ENCODE results near the gene ZNF845.
A peak's percentile ranks its signal among the peaks of the same experiment; 100 is the strongest.
"Not testable (repeated sequence)": the region's sequence is repeated elsewhere in the genome, so short reads cannot be mapped to it uniquely, and the experiment has no call there.

Gene ZNF845

DNA sequence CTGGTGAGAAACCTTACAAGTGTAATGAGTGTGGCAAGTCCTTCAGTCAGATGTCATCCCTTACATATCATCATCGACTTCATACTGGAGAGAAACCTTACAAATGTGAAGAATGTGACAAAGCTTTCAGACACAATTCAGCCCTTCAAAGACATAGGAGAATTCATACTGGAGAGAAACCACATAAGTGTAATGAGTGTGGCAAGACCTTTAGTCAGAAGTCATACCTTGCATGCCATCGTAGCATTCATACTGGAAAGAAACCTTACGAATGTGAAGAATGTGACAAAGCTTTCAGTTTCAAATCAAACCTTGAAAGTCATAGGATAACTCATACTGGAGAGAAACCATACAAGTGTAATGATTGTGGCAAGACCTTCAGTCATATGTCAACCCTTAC lies 47.8 kb downstream of the ZNF845 start:
- no peak for DNase-seq (ENCODE audit: low spot score)

DNA sequence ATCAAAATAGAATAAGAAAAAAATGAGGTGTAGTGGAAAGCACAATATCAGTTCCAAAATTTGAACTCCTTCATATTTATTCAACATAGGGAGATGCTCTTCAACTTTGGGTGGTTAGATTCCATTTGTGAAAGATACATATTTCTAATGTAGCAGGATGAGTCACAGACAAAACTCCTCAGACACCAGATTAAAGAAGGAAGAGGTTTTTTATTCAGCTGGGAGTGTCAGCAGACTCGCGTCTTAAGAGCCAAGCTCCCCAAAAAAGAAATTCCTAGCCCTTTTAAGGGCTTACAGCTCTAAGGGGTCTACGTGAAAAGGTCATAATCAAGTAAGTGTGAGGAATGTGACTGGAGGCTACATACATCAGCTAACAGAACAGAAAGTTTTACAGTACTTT lies 54.6 kb downstream of the ZNF845 start:
- no peak for DNase-seq (ENCODE audit: low spot score)

GRCh38 chr19:53388904-53389303 lies 55.4 kb downstream of the ZNF845 start:
- DNase-seq (ENCODE audit: low spot score) = no peak

- no peak for DNase-seq (ENCODE audit: low spot score)
These were observed 56.0 kb downstream of the ZNF845 start for GRCh38 chr19:53389571-53389970.

DNA sequence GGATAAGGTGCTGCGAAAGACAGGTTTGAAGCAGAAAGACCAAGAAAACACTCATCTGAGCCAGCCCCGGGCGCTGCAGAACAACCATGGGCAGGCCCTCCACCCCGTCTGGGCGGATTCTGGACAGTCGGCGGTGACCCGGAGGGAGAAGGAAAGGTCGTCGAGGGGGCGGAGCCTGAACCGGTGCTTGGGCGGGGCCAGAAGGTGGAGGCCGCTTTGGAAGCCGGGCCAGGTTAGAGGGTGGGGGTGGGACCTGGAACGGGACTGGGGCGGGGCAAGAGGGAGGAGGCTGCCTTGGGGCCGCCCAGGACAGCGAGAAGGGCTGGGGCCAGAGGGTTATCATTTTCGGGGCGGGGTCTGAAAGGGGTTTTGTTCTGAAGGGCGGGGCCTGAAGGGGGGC lies 56.4 kb downstream of the ZNF845 start:
- no peak for DNase-seq (ENCODE audit: low spot score)

- DNase-seq (ENCODE audit: low spot score) = no peak
These were observed 61.0 kb downstream of the ZNF845 start for GRCh38 chr19:53394522-53394973.

DNA sequence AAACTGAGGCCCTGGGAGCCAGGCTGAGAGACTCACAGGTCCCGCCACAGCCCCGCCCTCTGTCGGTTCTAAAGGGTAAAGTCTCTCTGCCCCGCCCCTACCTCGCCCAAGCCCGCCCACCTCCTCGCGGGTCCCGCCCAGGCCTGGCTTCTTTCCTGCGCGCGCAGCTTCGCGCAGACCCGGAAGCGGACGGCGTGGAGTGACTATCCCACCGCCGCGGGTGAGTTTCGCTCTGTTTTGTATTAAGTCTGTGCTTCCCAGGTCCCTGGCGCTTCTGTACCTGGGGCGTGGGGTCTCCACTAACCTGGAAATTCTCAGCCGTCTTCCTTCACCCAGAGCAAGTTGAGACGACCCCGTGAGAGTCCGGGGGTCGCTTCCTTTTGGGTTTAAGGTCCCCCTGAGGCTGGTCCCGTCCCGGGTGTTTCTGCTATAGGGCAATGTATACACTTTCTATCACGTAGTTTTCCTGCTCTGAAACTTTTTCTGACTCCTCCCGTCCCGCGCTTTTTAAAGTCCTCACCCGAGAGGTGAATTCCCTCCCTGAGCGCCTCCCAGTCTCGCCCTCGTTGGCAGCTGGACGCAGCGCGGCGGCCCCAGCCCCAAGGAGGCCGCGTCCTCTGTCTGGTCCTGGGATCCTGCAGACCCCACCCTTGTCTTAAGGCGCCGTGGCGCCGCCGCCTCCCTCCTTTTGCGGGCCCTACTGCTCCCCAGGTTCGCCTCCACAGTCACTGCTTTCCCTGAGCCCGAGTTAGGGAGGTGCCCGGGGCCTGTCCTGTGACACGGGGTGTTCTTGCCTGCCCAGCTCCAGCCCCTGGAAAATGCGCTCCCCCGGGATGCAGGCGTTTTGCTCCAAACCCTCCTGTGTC lies 61.7 kb downstream of the ZNF845 start, which contains the start of gene ZNF765:
ZNF765 (plus strand) TSS at position 176 of the 866 bp plus-strand sequence. CDS start 2,867 bp downstream, outside the sequence.
- DNase-seq (ENCODE audit: low spot score) = peak; percentile 73

GRCh38 chr19:53395840-53396524 lies 62.4 kb downstream of the ZNF845 start:
- DNase-seq (ENCODE audit: low spot score) = not testable (repeated sequence)

DNA sequence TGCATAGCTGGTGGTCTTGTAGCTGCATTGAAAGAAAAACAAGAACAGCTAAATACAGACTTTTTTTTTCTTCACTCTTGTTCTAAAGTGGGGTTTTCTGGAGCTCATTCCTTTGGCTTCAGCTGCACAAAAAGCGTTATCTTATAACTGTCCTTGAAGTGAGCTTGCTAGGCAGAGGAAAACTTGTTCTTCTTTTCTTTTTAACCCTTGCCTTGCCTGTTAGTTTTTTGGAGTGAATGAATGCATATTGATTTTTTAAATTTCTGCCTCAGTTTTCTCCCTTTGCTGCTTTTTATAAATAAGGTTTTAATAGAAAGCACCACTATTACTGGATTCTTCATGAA lies 62.9 kb downstream of the ZNF845 start:
- no peak for DNase-seq (ENCODE audit: low spot score)

- not testable (repeated sequence) for DNase-seq (ENCODE audit: low spot score)
These were observed 64.4 kb downstream of the ZNF845 start for GRCh38 chr19:53397918-53398317.

Data from COLO829 (cell line).